Common myeloid progenitor, CD34-positive (primary cell): ENCODE data around the gene PIKFYVE.

Experiments used
- CTCF ChIA-PET: fragments of 350-600 bp; sonication (Branson Sonifier 250); formaldehyde crosslinking; loops from one replicate; lab custom pipeline; 2021; ENCODE audit warnings: antibody characterized with exemption; lab: Charles Lee
- POLR2A ChIA-PET: fragments of 350-600 bp; sonication (Branson Sonifier 250); formaldehyde crosslinking; loops from one replicate; lab custom pipeline; 2021; ENCODE audit warnings: antibody characterized with exemption; lab: Charles Lee
- DNase-seq, 3 donors: peaks; one replicate each; pipeline versions ENCODE4 v3.0.0 to v3.0.0-alpha.2; 2013
- H3K27ac ChIP-seq, 2 experiments: 1 replicate in 1 of 2; 2 replicates in 1 of 2; pipeline ENCODE4 v1.7.0; 2013; ENCODE audit warnings: inconsistent platforms in 2 of 2, low read length in 2 of 2, mild to moderate bottlenecking in 2 of 2, low read depth in 1 of 2, moderate library complexity in 1 of 2; ENCODE audit not compliant: severe bottlenecking in 2 of 2, insufficient read depth in 1 of 2, poor library complexity in 1 of 2
- H3K27me3 ChIP-seq, 5 experiments: replicated peaks in 2 of 5; 1 replicate in 3 of 5; 2 replicates in 2 of 5; pipeline versions ENCODE4 v1.6.1 to v1.7.0; 2013; ENCODE audit warnings: low read length in 4 of 5, mild to moderate bottlenecking in 2 of 5, moderate library complexity in 2 of 5, inconsistent platforms in 1 of 5; ENCODE audit not compliant: insufficient read depth in 5 of 5, control insufficient read depth in 4 of 5
- H3K36me3 ChIP-seq, 4 experiments: 1 replicate in 2 of 4; 2 replicates in 2 of 4; pipeline versions ENCODE4 v1.6.1 to v1.7.0; 2013; ENCODE audit warnings: low read length in 3 of 4, control low read depth in 1 of 4, mild to moderate bottlenecking in 1 of 4; ENCODE audit not compliant: control insufficient read depth in 4 of 4, insufficient read depth in 4 of 4
- H3K4me1 ChIP-seq, 4 experiments: 1 replicate in 3 of 4; 2 replicates in 1 of 4; pipeline versions ENCODE4 v1.6.1 to v1.7.1; 2013; ENCODE audit warnings: low read length in 3 of 4, mild to moderate bottlenecking in 3 of 4, control low read depth in 1 of 4, inconsistent platforms in 1 of 4, moderate library complexity in 1 of 4; ENCODE audit not compliant: control insufficient read depth in 4 of 4, insufficient read depth in 4 of 4; ENCODE audit errors: control extremely low read depth in 1 of 4
- H3K4me3 ChIP-seq, 7 experiments: 1 replicate in 4 of 7; 2 replicates in 3 of 7; pipeline versions ENCODE4 v1.5.1 to v1.7.0; 2013; ENCODE audit warnings: mild to moderate bottlenecking in 7 of 7, low read length in 6 of 7, moderate library complexity in 6 of 7, inconsistent platforms in 2 of 7, low read depth in 2 of 7, control low read depth in 1 of 7; ENCODE audit not compliant: insufficient read depth in 4 of 7, control insufficient read depth in 1 of 7; ENCODE audit errors: extremely low read depth in 1 of 7
- H3K9me3 ChIP-seq, 5 experiments: 1 replicate in 4 of 5; 2 replicates in 1 of 5; pipeline versions ENCODE4 v1.6.1 to v1.7.1; 2013; ENCODE audit warnings: low read length in 4 of 5, mild to moderate bottlenecking in 2 of 5, inconsistent platforms in 1 of 5, low read depth in 1 of 5, moderate library complexity in 1 of 5; ENCODE audit not compliant: control insufficient read depth in 4 of 5, insufficient read depth in 2 of 5; ENCODE audit errors: control extremely low read depth in 1 of 5
- WGBS: methylation state at CpG from one replicate; pipeline ENCODE4 v1.1.5; 2013; ENCODE audit not compliant: insufficient coverage; 5-methylcytosine and 5-hydroxymethylcytosine counted together

PIKFYVE gene

GRCh38 chr2:208295834-208296233 lies 29.8 kb downstream of the PIKFYVE start:
- no CpG with 5 or more reads among the region's 4 CpGs for WGBS
- peaks cover 0 to 13% (median 0%) of the 10 kb centered on the region in 4 experiments for H3K4me1 ChIP-seq
- H3K27me3 ChIP-seq = no peaks in the 10 kb centered on the region
- peaks cover 21 to 75% (median 51%) of the 10 kb centered on the region in 4 experiments for H3K36me3 ChIP-seq
- ChIA-PET POLR2A (no interaction called here), CTCF (interaction anchor here (0.9 kb wide), 1 partner anchor 28 kb away, joined by 3 read pairs; no protein-coding TSS in a partner anchor)
- peaks cover 0 to 13% (median 5%) of the 10 kb centered on the region in 5 experiments for H3K9me3 ChIP-seq
- DNase-seq = peak in 1 of 3 donors; percentile 10
- no peak overlapping the region for H3K4me3 ChIP-seq
- no peak overlapping the region for H3K27ac ChIP-seq

GRCh38 chr2:208296610-208297009 lies 30.6 kb downstream of the PIKFYVE start:
- ChIA-PET CTCF (no interaction called here), POLR2A (no interaction called here)
- H3K27me3 ChIP-seq = no peaks in the 10 kb centered on the region
- no peak overlapping the region for H3K27ac ChIP-seq
- H3K4me3 ChIP-seq = no peak overlapping the region
- WGBS = 100% methylated on average over 1 of the region's 2 CpGs
- peaks cover 22 to 75% (median 51%) of the 10 kb centered on the region in 4 experiments for H3K36me3 ChIP-seq
- H3K9me3 ChIP-seq = peaks cover 0 to 5% (median 2%) of the 10 kb centered on the region in 5 experiments
- peaks cover 0 to 13% (median 0%) of the 10 kb centered on the region in 4 experiments for H3K4me1 ChIP-seq
- no peak for DNase-seq

GRCh38 chr2:208297961-208298360 lies 31.9 kb downstream of the PIKFYVE start:
- Histone ChIP-seq H3K27me3 (no peaks in the 10 kb centered on the region), H3K27ac (peak overlapping the region in 1 of 2 experiments; percentile 11), H3K36me3 (peaks cover 30 to 74% (median 52%) of the 10 kb centered on the region in 4 experiments), H3K4me1 (peaks cover 0 to 13% (median 0%) of the 10 kb centered on the region in 4 experiments), H3K9me3 (peaks cover 0 to 3% (median 0%) of the 10 kb centered on the region in 5 experiments), H3K4me3 (no peak overlapping the region)
- ChIA-PET POLR2A (no interaction called here), CTCF (no interaction called here)
- no CpG with 5 or more reads among the region's 1 CpG for WGBS
- peak; percentile 17 to 65 (median 57) for DNase-seq

- Histone ChIP-seq H3K4me3 (no peak overlapping the region), H3K9me3 (no peaks in the 10 kb centered on the region), H3K36me3 (peaks cover 31 to 76% (median 52%) of the 10 kb centered on the region in 4 experiments), H3K27me3 (no peaks in the 10 kb centered on the region), H3K27ac (no peak overlapping the region), H3K4me1 (peaks cover 0 to 9% (median 0%) of the 10 kb centered on the region in 4 experiments)
- no peak for DNase-seq
- WGBS = 97% methylated on average over 4 of the region's 5 CpGs
- ChIA-PET CTCF (interaction anchor here (0.8 to 1.4 kb wide), 4 partner anchors 13 to 152 kb away, joined by 3 to 5 read pairs (median 4); no protein-coding TSS in a partner anchor), POLR2A (no interaction called here)
These were observed 35.0 kb downstream of the PIKFYVE start for GRCh38 chr2:208300847-208301618.

GRCh38 chr2:208304157-208304556 lies 38.1 kb downstream of the PIKFYVE start:
- Histone ChIP-seq H3K4me1 (no peaks in the 10 kb centered on the region), H3K27me3 (no peaks in the 10 kb centered on the region), H3K36me3 (peaks cover 26 to 86% (median 54%) of the 10 kb centered on the region in 4 experiments), H3K4me3 (no peak overlapping the region), H3K9me3 (no peaks in the 10 kb centered on the region), H3K27ac (no peak overlapping the region)
- WGBS = 100% methylated on average over 3 of the region's 4 CpGs
- CTCF ChIA-PET = no interaction called here
- POLR2A ChIA-PET = no interaction called here
- DNase-seq = no peak

GRCh38 chr2:208304695-208305094 lies 38.6 kb downstream of the PIKFYVE start:
- DNase-seq = no peak
- Histone ChIP-seq H3K27ac (no peak overlapping the region), H3K4me3 (no peak overlapping the region), H3K27me3 (no peaks in the 10 kb centered on the region), H3K9me3 (no peaks in the 10 kb centered on the region), H3K4me1 (no peaks in the 10 kb centered on the region), H3K36me3 (peaks cover 21 to 87% (median 52%) of the 10 kb centered on the region in 4 experiments)
- ChIA-PET CTCF (no interaction called here), POLR2A (no interaction called here)
- WGBS = 92% methylated on average over 2 of the region's 4 CpGs

- WGBS = 100% methylated on average over 1 of the region's 1 CpG
- H3K27ac ChIP-seq = no peak overlapping the region
- no peaks in the 10 kb centered on the region for H3K9me3 ChIP-seq
- ChIA-PET POLR2A (no interaction called here), CTCF (no interaction called here)
- no peaks in the 10 kb centered on the region for H3K27me3 ChIP-seq
- peaks cover 17 to 75% (median 47%) of the 10 kb centered on the region in 4 experiments for H3K36me3 ChIP-seq
- H3K4me1 ChIP-seq = no peaks in the 10 kb centered on the region
- H3K4me3 ChIP-seq = no peak overlapping the region
- DNase-seq = no peak
These were observed 40.2 kb downstream of the PIKFYVE start for GRCh38 chr2:208306291-208306690.
